Measurements from ENCODE around the gene DDX54. TPM values are rescaled to one million over a fixed set of nuclear protein-coding genes. Genes with fewer than 3 reads are reported as not detected.

Gene DDX54
- total RNA-seq, 1 experiment from 2014 or later = 151 TPM

DNA sequence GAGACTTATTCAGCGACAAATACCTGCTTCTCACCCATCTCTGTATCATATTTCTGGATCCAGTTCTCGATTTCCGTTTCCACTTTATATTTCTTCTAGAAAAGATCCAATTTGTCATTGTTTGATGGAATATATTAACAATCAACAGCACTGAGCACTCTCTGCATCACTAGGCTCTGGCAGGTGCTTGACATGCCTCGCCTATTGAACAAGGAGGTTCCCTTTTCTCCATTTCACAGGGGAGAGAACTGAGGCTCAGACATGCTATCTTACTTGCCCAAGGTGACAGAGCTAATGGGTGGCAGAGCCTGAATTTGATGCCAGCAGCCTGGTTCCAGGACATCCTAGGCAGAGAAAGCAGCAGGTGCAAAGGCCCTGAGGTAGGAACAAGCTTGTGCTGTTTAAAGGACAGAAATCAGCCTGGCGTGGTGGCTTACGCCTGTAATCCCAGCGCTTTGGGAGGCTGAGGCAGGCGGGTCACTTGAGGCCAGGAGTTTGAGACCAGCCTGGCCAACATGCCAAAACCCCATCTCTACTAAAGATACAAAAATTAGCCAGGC lies 12.3 kb upstream of the DDX54 start:
- Mint-ChIP-seq H3K4me3 (no peak overlapping the region), H3K9me3 (no peaks in the 10 kb centered on the region), H3K27ac (no peak overlapping the region), H3K27me3 (ENCODE audit: low read depth) (no peaks in the 10 kb centered on the region), H3K4me1 (peaks cover 4% of the 10 kb centered on the region; the same call in 1 of the 2 replicates), H3K36me3 (peaks cover 4% of the 10 kb centered on the region)
- DNase-seq (ENCODE audit: low spot score) (no peak), ATAC-seq (no peak)
- TF ChIP-seq, protein P1, sequence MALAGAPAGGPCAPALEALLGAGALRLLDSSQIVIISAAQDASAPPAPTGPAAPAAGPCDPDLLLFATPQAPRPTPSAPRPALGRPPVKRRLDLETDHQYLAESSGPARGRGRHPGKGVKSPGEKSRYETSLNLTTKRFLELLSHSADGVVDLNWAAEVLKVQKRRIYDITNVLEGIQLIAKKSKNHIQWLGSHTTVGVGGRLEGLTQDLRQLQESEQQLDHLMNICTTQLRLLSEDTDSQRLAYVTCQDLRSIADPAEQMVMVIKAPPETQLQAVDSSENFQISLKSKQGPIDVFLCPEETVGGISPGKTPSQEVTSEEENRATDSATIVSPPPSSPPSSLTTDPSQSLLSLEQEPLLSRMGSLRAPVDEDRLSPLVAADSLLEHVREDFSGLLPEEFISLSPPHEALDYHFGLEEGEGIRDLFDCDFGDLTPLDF (CRISPR knock-in tag; IDR thresholded peaks at IDR 0.05) = no peak
- TF ChIP-seq, protein P2, sequence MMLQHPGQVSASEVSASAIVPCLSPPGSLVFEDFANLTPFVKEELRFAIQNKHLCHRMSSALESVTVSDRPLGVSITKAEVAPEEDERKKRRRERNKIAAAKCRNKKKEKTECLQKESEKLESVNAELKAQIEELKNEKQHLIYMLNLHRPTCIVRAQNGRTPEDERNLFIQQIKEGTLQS (CRISPR knock-in tag; conservative IDR thresholded peaks at IDR 0.05) = no peak
- TF ChIP-seq ZNF532 (CRISPR knock-in tag; IDR thresholded peaks at IDR 0.05; ENCODE audit: borderline replicate concordance) (no peak), OVOL2 (CRISPR knock-in tag; IDR thresholded peaks at IDR 0.05; ENCODE audit: borderline replicate concordance) (no peak), GTF2I (CRISPR knock-in tag; conservative IDR thresholded peaks at IDR 0.05) (0 out of 2 replicates have a peak, but pooled peaks have one; percentile 30), ZNF138 (CRISPR knock-in tag; conservative IDR thresholded peaks at IDR 0.05) (no peak), ZNF317 (CRISPR knock-in tag; IDR thresholded peaks at IDR 0.05; ENCODE audit: borderline replicate concordance, low read depth) (no peak), USF2 (CRISPR knock-in tag; IDR thresholded peaks at IDR 0.05) (no peak), NFYB (CRISPR knock-in tag; conservative IDR thresholded peaks at IDR 0.05; ENCODE audit: low read depth) (no peak)
- CTCF ChIA-PET = interaction anchor here (0.6 to 1.5 kb wide), 14 partner anchors 12 to 1616 kb away, joined by 3 to 16 read pairs (median 4); partner anchors contain the start of genes DDX54 and TPCN1
- POLR2A ChIA-PET = interaction anchor here (0.6 kb wide), 1 partner anchor 36 kb away, joined by 4 read pairs; no protein-coding TSS in a partner anchor

- POLR2A ChIA-PET = interaction anchor here (0.6 kb wide), 1 partner anchor 36 kb away, joined by 4 read pairs; no protein-coding TSS in a partner anchor
- ATAC-seq (peak; percentile 97), DNase-seq (ENCODE audit: low spot score) (peak; percentile 57)
- Mint-ChIP-seq H3K36me3 (peaks cover 8% of the 10 kb centered on the region), H3K4me3 (no peak overlapping the region), H3K27me3 (ENCODE audit: low read depth) (no peaks in the 10 kb centered on the region), H3K4me1 (peaks cover 4% of the 10 kb centered on the region; the same call in 1 of the 2 replicates), H3K27ac (no peak overlapping the region), H3K9me3 (no peaks in the 10 kb centered on the region)
- TF ChIP-seq ZNF121 (CRISPR knock-in tag; IDR thresholded peaks at IDR 0.05) = peak; percentile 91
- TF ChIP-seq IRF2 (CRISPR knock-in tag; IDR thresholded peaks at IDR 0.05; ENCODE audit: borderline replicate concordance, low read depth) = no peak
- no peak for TF ChIP-seq ATF1 (CRISPR knock-in tag; IDR thresholded peaks at IDR 0.05)
- TF ChIP-seq GRHL2 (CRISPR knock-in tag; IDR thresholded peaks at IDR 0.05; ENCODE audit: insufficient replicate concordance, severe bottlenecking) = no peak
- no peak for TF ChIP-seq ZSCAN18 (CRISPR knock-in tag; IDR thresholded peaks at IDR 0.05)
- CTCF ChIA-PET = interaction anchor here (0.6 to 1.5 kb wide), 14 partner anchors 12 to 1616 kb away, joined by 3 to 16 read pairs (median 4); partner anchors contain the start of genes DDX54 and TPCN1
Measured at GRCh38 chr12:113196990-113197389, 11.7 kb upstream of the DDX54 start.

All from WTC11 (cell line).